ENCODE results near the gene GDE1. TPM values are rescaled to one million over a fixed set of nuclear protein-coding genes. Genes with fewer than 3 reads are reported as not detected.
"Not testable (repeated sequence)": the region's sequence is repeated elsewhere in the genome, so short reads cannot be mapped to it uniquely, and the experiment has no call there.

The GDE1 gene
- total and polyA plus RNA-seq, 4 donors, result 65.2 to 114 (median 103) TPM

DNA sequence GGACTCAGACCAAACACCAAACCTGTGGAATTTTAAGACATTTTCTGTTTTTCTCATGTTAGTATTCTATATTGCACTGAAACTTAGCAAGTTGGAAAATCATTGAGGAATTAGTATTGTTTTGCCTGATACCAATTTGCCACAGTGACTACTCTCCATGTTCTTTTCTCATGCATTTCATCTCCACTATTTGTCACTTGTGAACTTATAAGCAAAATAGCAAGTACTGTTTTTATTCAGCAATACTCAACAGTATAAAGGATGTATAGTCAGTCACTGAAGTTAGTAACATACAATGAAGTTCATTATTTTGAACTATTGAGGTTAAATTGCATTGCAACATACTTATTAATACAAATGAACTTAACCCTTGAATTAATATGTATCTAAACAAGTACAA lies 27.8 kb upstream of the GDE1 start:
- peaks cover 18% of the 10 kb centered on the region for H3K36me3 ChIP-seq (ENCODE audit: control insufficient read depth, insufficient read depth, low read length)
- H3K4me1 ChIP-seq (ENCODE audit: control insufficient read depth, insufficient read depth, low read length), result peaks cover 3% of the 10 kb centered on the region
- H3K27me3 ChIP-seq (ENCODE audit: control insufficient read depth, insufficient read depth, low read length), result no peaks in the 10 kb centered on the region
- no peaks in the 10 kb centered on the region for H3K9me3 ChIP-seq (ENCODE audit: control insufficient read depth, insufficient read depth, low read length)
- DNase-seq (ENCODE audit: low read depth in 4 of 6, low spot score in 6 of 6), result no peak
- no peak overlapping the region for H3K27ac ChIP-seq (ENCODE audit: low read depth, low read length)
- no peak overlapping the region for H3K4me3 ChIP-seq (ENCODE audit: low read depth, low read length)

DNA sequence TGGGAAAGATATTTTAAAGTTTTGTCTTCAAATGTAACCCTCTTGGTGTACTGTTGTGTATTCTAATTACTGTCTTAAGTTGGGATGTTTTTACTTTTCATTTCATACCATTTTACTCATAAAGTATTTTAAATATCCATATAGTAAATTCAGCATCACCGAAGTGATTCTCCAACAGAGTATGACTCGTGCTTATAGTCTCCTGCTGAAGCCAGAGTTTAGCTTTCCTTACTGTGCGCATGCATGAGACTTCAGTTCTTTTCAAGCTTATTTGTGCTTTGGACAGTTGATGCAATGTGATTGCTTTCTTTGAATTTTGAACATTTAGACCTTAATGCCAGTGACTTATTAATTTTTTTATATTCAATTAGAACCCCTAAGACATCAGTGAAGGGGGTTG lies 26.2 kb upstream of the GDE1 start:
- H3K27me3 ChIP-seq (ENCODE audit: control insufficient read depth, insufficient read depth, low read length), result no peaks in the 10 kb centered on the region
- 80% methylated on average over 1 of the region's 3 CpGs for WGBS (ENCODE audit: insufficient coverage)
- no peak overlapping the region for H3K4me3 ChIP-seq (ENCODE audit: low read depth, low read length)
- H3K27ac ChIP-seq (ENCODE audit: low read depth, low read length), result no peak overlapping the region
- DNase-seq (ENCODE audit: low read depth in 4 of 6, low spot score in 6 of 6), result no peak
- peaks cover 14% of the 10 kb centered on the region for H3K36me3 ChIP-seq (ENCODE audit: control insufficient read depth, insufficient read depth, low read length)
- H3K4me1 ChIP-seq (ENCODE audit: control insufficient read depth, insufficient read depth, low read length), result no peaks in the 10 kb centered on the region
- H3K9me3 ChIP-seq (ENCODE audit: control insufficient read depth, insufficient read depth, low read length), result no peaks in the 10 kb centered on the region

DNA sequence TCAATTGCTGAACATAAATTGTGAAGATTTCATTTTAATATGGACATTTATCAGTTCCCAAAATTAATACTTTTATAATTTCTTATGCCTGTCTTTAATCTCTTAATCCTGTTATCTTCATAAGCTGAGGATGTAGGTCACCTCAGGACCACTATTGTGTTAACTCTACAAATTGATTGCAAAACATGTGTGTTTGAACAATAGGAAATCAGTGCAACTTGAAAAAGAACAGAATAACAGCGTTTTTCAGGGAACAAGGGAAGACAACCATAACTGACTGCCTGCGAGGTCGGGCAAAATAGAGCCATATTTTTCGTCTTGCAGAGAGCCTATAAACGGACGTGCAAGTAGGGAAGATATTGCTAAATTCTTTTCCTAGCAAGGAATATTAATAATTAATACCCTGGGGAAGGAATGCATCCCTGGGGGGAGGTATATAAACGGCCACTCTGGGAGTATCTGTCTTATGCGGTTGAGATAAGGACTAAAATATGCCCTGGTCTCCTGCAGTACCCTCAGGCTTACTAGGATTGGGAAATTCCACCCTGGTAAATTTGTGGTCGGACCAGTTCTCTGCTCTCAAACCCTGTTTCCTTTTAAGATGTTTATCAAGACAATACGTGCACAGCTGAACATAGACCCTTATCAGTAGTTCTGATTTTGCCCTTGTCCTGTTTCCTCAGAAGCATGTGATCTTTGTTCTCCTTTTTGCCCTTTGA lies 21.5 kb upstream of the GDE1 start:
- H3K36me3 ChIP-seq (ENCODE audit: control insufficient read depth, insufficient read depth, low read length), result peaks cover 25% of the 10 kb centered on the region
- not testable (repeated sequence) for H3K4me1 ChIP-seq (ENCODE audit: control insufficient read depth, insufficient read depth, low read length); H3K27me3 ChIP-seq (ENCODE audit: control insufficient read depth, insufficient read depth, low read length); H3K9me3 ChIP-seq (ENCODE audit: control insufficient read depth, insufficient read depth, low read length); H3K4me3 ChIP-seq (ENCODE audit: low read depth, low read length); DNase-seq (ENCODE audit: low read depth in 4 of 6, low spot score in 6 of 6); H3K27ac ChIP-seq (ENCODE audit: low read depth, low read length)
- WGBS (ENCODE audit: insufficient coverage), result 92% methylated on average over 4 of the region's 10 CpGs

DNA sequence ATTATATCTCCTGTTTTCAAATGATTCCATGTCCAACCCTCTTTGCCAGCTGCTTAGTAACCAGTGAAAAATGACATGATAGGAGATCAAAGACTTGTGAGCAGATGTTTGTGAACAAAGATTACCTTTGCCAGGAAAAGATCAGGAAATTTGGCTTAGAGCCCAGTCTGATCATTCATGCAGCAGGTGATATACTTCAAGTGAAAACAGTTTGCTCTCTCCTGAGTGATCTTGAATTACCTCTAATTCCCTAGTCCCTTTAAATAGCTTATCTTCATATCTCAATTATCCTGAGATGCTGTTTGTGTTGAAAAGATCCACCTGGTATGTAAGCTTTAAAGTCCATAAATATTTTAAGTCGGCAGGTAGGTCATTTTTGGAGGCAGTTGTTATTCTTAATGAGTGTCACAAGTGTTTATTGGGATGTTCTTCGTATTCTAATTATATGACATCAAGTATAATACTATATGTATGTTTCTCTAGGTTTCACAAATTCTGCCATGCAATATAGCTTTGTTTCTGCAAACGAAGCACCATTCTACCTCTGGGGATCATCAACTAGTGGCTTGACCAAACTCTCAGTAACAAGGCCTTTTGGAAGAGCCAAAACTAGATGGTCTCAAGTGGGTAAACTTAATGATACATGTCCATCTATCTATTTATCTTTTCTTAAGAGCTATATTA lies 20.4 kb upstream of the GDE1 start:
- Histone ChIP-seq H3K4me3 (ENCODE audit: low read depth, low read length) (no peak overlapping the region), H3K36me3 (ENCODE audit: control insufficient read depth, insufficient read depth, low read length) (peaks cover 31% of the 10 kb centered on the region), H3K4me1 (ENCODE audit: control insufficient read depth, insufficient read depth, low read length) (no peaks in the 10 kb centered on the region), H3K27me3 (ENCODE audit: control insufficient read depth, insufficient read depth, low read length) (no peaks in the 10 kb centered on the region), H3K27ac (ENCODE audit: low read depth, low read length) (no peak overlapping the region), H3K9me3 (ENCODE audit: control insufficient read depth, insufficient read depth, low read length) (no peaks in the 10 kb centered on the region)
- WGBS (ENCODE audit: insufficient coverage), result no CpG with 5 or more reads among the region's 3 CpGs
- peak in 1 of 6 donors; percentile 40 for DNase-seq (ENCODE audit: low read depth in 4 of 6, low spot score in 6 of 6)

DNA sequence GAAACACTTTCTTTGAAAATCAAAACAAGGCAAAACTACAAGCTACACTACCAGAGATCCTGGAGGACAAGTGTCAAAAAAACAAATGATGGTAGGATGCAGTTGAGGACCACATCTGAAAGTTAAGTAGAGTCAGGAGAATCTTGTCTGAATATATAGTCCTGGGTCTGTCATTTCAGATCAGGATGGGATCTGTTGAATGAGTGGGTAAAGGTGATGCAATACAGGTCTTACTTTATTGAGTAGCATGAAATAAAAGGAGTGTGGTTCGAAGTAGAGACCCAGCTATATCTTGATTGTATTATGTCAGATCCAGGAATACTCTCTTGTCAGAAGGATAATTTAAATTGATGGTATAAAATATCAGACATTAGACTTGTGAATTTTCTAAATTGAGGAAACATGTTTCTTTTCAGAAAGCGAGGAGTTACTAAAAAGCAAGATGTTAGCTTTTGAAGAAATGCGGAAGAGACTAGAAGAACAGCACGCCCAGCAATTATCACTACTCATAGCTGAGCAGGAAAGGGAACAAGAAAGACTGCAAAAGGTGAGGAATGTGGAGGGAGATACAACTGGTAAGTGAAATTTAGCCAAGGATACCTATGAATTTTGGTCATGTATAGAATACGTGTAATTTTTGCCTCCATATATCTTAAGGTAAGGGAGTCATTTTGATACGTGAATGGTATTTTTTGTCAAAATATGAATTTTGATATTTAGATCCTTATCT lies 18.5 kb upstream of the GDE1 start:
- 100% methylated on average over 1 of the region's 6 CpGs for WGBS (ENCODE audit: insufficient coverage)
- Histone ChIP-seq H3K27ac (ENCODE audit: low read depth, low read length) (no peak overlapping the region), H3K27me3 (ENCODE audit: control insufficient read depth, insufficient read depth, low read length) (no peaks in the 10 kb centered on the region), H3K36me3 (ENCODE audit: control insufficient read depth, insufficient read depth, low read length) (peaks cover 26% of the 10 kb centered on the region), H3K4me3 (ENCODE audit: low read depth, low read length) (no peak overlapping the region), H3K4me1 (ENCODE audit: control insufficient read depth, insufficient read depth, low read length) (no peaks in the 10 kb centered on the region), H3K9me3 (ENCODE audit: control insufficient read depth, insufficient read depth, low read length) (no peaks in the 10 kb centered on the region)
- DNase-seq (ENCODE audit: low read depth in 4 of 6, low spot score in 6 of 6), result no peak

DNA sequence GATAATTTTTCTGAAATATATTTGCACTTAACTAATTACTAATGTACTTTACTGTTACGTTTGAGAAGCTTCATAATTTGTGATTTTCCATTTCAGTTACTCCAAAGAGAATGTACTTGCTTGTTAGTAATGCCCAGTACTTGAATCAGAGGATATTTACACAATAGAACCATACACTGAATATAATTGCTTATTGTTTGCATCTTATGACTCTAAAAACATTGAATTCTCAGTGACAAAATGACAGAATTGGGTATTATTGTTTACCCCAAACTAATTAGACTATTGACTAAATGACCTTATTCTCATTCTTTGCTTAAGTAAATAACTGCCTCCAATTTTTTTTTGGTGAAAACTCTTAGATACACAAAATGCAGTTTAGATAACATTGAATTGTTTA lies 10.7 kb upstream of the GDE1 start:
- Histone ChIP-seq H3K4me1 (ENCODE audit: control insufficient read depth, insufficient read depth, low read length) (no peaks in the 10 kb centered on the region), H3K4me3 (ENCODE audit: low read depth, low read length) (no peak overlapping the region)

DNA sequence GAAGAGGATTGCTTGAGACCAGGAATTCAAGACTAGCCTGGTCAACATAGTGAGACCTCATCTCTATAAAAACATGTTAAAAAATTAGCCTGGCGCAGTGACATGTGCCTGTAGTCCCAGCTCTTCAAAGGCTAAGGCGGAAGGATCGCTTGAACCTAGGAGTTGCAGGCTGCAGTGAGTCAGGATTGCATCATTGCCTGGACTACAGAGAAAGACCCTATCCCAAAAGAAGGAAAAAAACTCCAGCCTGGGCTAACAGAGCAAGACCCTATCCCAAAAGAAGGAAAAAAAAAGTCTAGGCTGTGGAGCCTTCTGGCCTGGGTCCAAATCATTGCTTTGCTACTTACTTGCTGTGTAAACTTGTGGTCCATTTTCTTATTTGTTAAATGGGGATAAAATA lies 6.8 kb upstream of the GDE1 start:
- Histone ChIP-seq H3K27me3 (ENCODE audit: control insufficient read depth, insufficient read depth, low read length) (no peaks in the 10 kb centered on the region), H3K9me3 (ENCODE audit: control insufficient read depth, insufficient read depth, low read length) (no peaks in the 10 kb centered on the region), H3K36me3 (ENCODE audit: control insufficient read depth, insufficient read depth, low read length) (peaks cover 19% of the 10 kb centered on the region), H3K4me3 (ENCODE audit: low read depth, low read length) (no peak overlapping the region), H3K27ac (ENCODE audit: low read depth, low read length) (no peak overlapping the region), H3K4me1 (ENCODE audit: control insufficient read depth, insufficient read depth, low read length) (peaks cover 2% of the 10 kb centered on the region)
- no peak for DNase-seq (ENCODE audit: low read depth in 4 of 6, low spot score in 6 of 6)
- WGBS (ENCODE audit: insufficient coverage), result no CpG with 5 or more reads among the region's 3 CpGs

More for the DNA sequence above, 10.7 kb upstream of the GDE1 start:
- no peaks in the 10 kb centered on the region for H3K9me3 ChIP-seq (ENCODE audit: control insufficient read depth, insufficient read depth, low read length)
- no peak overlapping the region for H3K27ac ChIP-seq (ENCODE audit: low read depth, low read length)
- DNase-seq (ENCODE audit: low read depth in 4 of 6, low spot score in 6 of 6), result no peak
- H3K27me3 ChIP-seq (ENCODE audit: control insufficient read depth, insufficient read depth, low read length), result no peaks in the 10 kb centered on the region
- peaks cover 19% of the 10 kb centered on the region for H3K36me3 ChIP-seq (ENCODE audit: control insufficient read depth, insufficient read depth, low read length)
- WGBS (ENCODE audit: insufficient coverage), result no CpG with 5 or more reads among the region's 1 CpG

DNA sequence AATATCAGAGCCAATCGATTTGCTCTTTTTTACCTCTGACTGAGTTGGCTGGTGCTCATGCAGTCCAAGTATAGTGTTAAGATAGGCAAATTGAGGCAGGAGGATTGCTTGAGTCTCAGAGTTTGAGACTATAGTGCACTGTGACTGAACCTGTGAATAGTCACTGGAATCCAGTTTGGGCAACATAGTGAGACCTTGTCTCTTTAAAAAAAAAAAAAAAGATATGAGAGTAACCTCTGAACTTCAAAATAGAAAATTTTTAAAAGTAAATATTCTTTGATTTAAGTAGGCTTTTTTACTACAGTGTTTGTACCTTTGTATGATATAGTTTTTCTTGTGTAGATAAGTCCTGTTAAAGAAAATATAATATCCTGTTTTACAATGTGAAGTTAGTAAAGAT lies 5.3 kb upstream of the GDE1 start:
- Histone ChIP-seq H3K9me3 (ENCODE audit: control insufficient read depth, insufficient read depth, low read length) (no peaks in the 10 kb centered on the region), H3K36me3 (ENCODE audit: control insufficient read depth, insufficient read depth, low read length) (peaks cover 19% of the 10 kb centered on the region), H3K4me3 (ENCODE audit: low read depth, low read length) (no peak overlapping the region), H3K27me3 (ENCODE audit: control insufficient read depth, insufficient read depth, low read length) (no peaks in the 10 kb centered on the region), H3K27ac (ENCODE audit: low read depth, low read length) (no peak overlapping the region), H3K4me1 (ENCODE audit: control insufficient read depth, insufficient read depth, low read length) (peaks cover 2% of the 10 kb centered on the region)
- no CpG with 5 or more reads among the region's 1 CpG for WGBS (ENCODE audit: insufficient coverage)
- no peak for DNase-seq (ENCODE audit: low read depth in 4 of 6, low spot score in 6 of 6)

DNA sequence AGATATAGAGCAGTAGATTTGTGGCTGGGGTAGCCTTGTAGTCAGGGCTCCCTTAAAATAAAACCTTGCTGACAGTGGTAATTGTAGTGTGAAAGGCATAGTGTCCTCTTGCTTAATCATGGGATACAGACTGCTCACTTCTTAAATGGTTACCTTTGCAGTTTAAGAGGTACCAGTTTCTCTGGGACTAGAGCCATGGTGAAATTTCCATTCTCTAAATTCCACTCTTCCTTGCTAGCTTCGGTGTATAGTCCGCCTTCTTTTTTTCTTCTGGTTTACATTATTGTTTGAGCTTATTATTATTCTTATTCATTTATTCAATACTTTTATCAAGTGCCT lies 3.5 kb upstream of the GDE1 start:
- Histone ChIP-seq H3K27ac (ENCODE audit: low read depth, low read length) (no peak overlapping the region), H3K4me3 (ENCODE audit: low read depth, low read length) (peak overlapping the region; percentile 60), H3K9me3 (ENCODE audit: control insufficient read depth, insufficient read depth, low read length) (no peaks in the 10 kb centered on the region), H3K27me3 (ENCODE audit: control insufficient read depth, insufficient read depth, low read length) (no peaks in the 10 kb centered on the region), H3K4me1 (ENCODE audit: control insufficient read depth, insufficient read depth, low read length) (peaks cover 7% of the 10 kb centered on the region), H3K36me3 (ENCODE audit: control insufficient read depth, insufficient read depth, low read length) (peaks cover 14% of the 10 kb centered on the region)
- no peak for DNase-seq (ENCODE audit: low read depth in 4 of 6, low spot score in 6 of 6)
- WGBS (ENCODE audit: insufficient coverage), result no CpG with 5 or more reads among the region's 2 CpGs
